ENCODE results near the gene CLPSL2.

GRCh38 chr6:35730745-35731413 lies 45.5 kb upstream of the CLPSL2 start:
- TF ChIP-seq CTCF (IDR thresholded peaks at IDR 0.05) = no peak
- TF ChIP-seq POLR2AphosphoS5 (IDR thresholded peaks at IDR 0.05) = peak in 1 of 3 donors; percentile 47

Data from stomach (tissue), 4 donors.